Nucleus accumbens (tissue), 56 donors: Measurements from ENCODE around the gene GPR141.

Experiments used
- DNase-seq, 56 donors: peaks; one replicate each; lab custom pipeline; 2025; lab: John Stamatoyannopoulos, UW

GPR141 gene

DNA sequence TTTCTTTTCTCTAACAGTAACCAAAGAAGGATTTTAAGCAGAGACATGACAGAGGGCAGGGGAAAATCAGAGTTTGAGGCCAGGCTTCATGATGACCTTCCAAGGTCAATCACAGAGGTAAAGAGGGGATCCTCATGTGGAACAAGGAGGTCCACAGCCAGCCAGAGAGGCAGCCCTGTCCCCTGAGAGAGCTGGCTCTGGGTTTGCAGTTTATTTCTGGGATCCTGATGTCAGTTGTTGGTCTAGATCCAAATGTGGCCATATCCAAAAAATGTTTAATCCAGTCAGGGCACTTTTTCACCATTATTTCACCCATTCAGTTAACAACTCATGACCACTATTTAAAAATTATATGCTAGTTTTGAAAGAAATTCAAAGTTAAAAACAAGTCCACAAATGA lies 45.6 kb downstream of the GPR141 start:
- DNase-seq: no peak

DNA sequence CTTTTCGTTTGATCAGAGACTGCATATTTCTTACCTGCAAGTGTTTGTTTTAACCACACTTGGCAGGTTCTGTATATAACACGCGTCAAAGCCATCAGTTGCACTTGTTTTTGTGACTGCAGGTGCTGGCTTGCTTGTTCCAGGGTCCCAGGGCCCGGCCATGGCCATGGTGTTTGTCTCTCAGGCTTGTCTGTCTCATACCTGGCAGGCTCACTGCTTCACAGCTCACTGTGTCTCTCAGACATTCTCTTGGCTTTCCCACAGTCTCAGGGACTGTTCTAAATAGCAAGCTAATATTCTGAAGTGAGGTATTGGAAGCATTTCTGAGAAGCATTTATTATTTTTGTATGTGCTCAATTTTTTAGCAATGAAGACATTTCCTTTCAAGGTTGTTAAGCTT lies 46.9 kb downstream of the GPR141 start:
- no peak for DNase-seq

DNA sequence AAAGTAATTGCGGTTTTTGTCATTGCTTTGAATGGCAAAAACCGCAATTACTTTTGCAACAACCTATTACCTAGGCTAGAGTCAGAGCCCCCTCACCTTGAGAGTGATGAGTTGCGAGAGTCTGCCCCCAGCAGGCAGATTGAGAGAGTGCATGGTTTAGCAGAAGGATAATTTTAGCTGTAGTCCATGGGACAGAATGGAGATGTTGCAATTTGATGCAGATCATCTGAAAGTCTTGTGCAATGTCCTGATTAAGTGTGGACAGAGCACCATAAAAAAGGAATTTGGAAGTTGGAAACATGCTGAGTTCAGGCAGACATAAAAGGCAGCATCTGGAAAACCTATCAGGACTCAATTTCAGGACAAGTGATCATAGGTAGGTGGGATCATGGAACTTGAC lies 48.7 kb downstream of the GPR141 start:
- DNase-seq: peak in 4 of 56 donors; percentile 1 to 19 (median 8)

DNA sequence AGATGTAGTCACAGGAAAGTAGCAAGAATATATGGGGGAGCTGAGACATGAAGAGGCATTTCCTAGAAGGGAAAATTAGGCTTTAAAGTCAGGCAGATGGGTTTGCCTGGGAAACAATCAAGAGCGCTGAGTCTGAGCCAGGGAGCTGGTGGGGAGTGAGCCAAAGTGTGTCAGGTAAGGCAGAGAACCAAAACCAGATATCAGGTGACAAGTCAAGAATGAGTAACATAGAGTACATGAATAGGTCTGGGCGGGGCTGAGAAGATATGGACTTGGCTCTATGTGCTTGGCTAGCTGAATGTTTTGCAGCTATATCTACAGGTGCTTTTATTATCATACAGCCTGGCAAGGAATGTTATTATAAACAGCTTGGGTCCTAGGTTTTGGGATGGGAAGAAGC lies 49.3 kb downstream of the GPR141 start:
- no peak for DNase-seq

DNA sequence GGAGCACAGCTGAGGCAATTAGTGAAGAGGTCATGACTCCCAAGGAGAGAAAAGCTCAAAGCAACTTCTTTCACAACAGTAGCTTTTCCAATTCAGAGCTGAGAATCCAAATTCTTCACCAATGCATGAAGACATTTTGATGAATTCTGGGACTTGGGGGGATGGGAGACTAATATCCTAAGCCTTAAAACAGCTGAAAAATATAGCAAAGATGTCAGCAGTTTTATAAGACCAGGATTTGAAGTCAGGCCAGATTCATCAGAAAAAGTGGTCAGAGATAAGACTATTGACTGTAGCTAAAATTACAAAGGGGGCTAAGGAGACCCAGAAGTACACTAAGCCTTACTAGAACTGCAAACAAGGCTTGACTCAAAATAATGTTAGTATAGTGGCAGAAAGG lies 51.6 kb downstream of the GPR141 start:
- DNase-seq: no peak

DNA sequence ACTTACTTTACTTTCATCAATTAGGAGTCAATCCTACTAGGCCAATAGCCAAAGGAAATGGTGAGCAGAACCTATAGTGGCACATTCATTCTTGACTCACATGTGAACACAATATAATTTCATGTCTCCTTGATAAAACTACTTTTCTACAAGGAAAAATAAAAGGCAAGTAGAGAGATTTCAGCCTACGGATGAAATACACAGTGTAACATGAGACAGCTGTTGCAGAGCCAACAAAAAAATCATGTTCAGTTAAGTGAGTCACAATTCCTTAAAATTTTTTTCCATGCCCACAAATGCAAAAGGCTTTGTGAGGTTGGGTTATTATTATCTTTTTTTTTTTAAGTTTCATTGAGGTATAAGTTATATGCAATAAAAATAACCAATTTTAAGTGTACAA lies 54.8 kb downstream of the GPR141 start:
- DNase-seq: no peak

DNA sequence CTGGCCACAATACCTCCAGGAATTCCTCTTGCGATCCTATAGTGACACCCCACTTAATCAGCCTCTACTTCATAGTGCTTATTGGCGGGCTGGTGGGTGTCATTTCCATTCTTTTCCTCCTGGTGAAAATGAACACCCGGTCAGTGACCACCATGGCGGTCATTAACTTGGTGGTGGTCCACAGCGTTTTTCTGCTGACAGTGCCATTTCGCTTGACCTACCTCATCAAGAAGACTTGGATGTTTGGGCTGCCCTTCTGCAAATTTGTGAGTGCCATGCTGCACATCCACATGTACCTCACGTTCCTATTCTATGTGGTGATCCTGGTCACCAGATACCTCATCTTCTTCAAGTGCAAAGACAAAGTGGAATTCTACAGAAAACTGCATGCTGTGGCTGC lies 56.8 kb downstream of the GPR141 start:
- DNase-seq: no peak

DNA sequence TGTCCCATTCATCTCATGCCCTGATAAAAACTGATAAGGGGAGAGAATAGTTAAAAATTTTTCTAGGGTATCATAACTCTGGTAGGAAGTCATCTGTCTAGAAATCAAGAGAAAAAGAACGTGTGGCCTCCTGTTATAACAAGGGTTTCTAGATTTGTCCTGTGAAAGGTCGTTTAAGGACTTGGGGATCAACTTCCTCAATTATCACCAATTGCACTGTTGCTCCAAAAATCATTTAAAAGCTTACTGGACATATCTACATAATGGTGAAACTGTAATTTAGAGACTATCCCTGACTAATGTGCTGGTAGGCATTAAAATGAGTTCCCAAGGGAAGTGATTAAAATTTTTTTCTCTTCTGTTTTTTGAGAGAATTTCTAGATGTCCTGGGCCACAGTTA lies 58.2 kb downstream of the GPR141 start:
- no peak for DNase-seq

DNA sequence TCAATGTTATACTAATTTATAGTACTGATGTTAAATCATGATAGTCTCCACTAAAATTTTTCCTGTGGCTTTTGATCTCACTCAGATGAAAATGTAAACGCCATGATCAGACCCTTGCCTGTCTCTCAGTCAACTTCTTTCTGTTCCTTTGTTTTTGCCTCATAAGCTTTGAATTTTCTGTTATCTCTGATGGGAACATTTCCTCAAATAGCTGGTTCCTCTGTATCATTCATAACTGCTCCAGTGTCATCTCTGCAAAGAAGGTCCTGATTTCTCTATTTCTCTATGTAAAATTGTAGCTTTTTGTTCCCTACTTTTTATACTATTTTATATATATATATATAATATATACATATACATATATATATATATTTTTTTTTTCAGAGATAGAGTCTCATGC lies 67.5 kb downstream of the GPR141 start:
- DNase-seq: no peak

DNA sequence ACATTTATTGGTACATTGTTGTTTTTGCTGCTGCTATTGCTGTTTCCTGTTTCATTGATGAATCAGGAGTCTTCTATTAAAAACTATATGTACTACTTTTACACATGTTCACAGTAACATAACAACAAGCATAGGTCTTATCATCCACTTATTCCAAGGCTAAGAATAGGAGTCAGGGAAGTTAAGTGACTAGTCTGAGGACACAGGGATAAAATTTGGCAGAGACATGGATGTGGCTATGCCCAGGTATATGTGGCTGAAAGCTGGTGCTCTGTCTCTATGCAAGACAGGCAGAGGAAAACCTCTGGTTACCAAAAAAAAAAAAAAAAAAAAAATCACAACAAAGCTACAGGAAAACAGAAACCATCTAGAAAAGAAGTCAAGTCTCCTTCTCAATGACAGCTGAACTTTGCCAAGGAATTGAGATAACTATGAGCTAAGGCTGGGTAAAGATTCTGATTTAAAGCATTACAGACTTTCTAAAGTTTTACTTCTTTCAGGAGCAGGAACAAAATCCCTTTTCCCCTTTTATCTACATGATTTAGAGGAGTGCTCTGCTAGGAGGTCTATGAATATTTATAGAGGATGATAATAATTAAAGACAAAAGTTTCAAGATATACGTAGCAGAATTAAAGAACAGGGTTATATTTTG lies 70.0 kb downstream of the GPR141 start:
- no peak for DNase-seq

DNA sequence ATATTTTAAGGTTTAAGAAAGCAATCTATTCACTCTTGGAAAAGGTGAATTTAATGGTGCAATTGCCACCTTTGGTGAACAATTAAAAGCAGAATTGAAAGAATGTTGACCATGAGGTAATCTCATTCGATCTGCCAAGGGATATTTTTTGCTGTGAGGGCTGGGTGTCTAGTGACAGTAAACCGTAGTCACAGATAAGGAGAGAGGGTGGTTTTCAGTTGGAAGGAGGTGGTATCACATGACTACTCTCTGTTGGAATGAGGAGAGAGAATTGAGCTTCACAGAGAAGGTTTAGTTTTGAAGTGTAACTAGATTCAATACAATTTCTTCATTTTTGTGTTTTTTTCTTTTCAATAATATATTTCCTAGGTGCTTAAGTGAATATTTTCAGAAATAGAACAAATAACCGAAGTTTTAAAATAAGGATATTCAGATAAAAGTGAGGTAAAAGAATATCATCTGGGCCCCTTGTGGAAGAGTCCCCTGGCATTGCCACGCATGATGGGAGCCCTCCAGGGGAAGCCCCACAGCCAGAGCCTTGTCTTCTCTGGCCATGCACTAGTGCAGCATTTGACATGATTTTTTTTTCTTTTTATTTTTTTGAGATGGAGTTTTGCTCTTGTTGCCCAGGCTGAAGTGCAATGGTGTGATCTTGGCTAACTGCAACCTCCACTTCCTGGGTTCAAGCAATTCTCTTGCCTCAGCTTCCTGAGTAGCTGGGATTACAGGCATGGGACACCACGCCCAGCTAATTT lies 73.4 kb downstream of the GPR141 start:
- DNase-seq: no peak

DNA sequence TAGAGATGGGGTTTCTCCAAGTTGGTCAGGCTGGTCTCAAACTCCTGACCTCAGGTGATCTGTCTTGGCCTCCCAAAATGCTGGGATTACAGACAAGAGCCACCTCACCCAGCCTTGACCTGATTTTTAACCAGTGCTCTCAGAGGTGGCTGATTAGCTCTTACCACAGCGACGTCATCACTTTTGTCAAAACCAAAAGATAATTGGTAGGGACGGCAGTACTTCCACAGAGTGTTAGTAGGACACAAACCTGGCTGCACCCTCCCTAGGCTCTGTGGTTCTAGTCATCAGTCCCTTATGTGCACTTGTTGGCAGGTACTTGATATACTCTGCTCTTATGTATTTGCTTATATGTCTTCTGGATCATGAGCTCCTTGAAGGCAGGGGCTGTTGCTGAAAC lies 74.0 kb downstream of the GPR141 start:
- DNase-seq: no peak

DNA sequence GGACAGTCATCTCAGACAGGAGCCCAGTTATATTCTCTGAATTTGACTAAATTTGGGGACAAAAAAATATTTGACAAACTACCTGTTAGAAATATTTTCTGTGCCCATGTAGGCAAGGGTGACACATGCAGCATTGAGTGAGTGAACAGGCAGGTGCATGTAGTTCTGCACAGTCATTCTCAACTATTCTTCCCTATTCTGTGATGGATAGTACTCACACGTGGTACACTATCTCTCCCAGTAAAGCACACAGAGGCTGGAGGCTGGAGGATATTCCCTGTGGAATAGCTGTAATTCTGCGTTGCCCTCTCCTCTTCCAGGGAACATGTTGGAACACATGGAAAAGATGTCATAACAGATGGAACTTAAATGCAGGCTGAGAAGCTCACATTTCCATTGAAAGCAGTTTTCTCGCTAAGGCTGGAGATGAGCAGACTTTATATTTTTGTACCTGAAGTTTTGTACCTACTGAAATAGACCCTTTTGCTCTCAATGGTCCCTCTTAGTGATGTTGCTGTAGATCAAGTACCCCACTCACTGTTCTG lies 75.0 kb downstream of the GPR141 start:
- no peak for DNase-seq

DNA sequence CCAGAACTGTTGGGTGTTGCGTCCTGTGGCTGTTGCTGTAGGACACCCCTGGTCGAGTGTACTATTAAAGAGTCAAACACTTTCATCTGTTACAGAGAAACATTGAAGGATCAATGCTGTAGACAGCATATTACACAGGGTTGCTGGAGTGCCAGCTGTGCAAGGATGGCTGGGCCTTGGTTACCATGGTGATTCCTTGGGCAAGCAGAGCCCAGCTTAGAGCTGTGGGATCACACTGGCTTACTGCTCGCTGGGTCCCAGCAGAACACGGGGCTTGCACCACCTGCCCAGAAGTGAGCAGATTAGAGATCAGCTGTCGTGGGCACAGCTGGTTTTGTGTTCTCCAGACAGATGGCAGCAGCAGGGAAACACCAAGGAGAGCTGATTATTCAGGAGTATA lies 76.0 kb downstream of the GPR141 start:
- no peak for DNase-seq

DNA sequence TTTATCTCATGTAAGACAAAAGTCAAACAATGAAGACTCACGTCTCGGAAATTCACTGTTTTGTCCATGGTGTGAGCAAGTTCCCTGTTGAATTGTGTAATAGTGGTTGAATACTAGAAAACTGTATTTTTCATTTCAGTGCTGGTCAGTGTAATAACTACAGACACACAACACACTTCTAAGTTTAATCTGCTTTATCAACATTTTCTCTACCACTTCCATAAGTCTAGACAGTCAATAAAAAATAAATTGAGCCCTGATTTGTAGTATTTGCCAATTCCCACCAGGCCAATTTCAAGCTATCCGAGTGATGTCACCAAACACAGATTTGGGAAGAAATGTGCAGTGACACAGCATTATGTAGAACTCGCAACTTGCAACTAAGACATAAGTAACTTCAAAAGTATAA lies 81.9 kb downstream of the GPR141 start:
- no peak for DNase-seq

DNA sequence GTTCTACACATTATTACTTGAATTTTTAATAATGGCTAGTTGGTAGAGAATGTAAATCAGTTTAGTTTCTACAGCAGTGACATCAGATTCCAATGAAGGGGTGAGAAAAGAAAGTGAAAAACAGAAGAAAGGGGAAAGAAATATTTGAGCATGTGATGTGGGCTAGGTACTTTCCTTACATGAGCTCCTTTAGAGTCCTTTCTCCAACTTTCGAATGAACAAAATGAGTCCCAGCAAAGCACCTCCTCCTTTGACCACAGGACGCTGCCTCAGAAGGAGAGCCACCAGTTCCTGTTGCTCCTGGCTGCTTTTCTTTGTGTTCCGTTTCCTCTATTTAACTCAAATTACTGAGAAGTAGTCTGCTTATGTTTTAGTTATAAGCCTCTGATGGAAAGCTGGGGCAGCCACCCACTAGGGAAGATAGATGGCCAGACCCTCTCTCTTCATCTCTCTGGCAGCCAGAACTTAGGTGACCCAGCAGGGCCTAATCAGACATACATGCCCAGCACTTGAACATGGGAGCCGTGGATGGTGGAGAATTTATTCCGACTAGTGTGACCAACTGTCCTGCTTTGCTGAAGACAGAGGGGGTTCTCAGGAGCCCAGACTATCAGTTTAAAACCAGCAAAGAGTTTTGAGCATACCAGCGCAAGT lies 82.4 kb downstream of the GPR141 start:
- peak in 1 of 56 donors; percentile 10 for DNase-seq

DNA sequence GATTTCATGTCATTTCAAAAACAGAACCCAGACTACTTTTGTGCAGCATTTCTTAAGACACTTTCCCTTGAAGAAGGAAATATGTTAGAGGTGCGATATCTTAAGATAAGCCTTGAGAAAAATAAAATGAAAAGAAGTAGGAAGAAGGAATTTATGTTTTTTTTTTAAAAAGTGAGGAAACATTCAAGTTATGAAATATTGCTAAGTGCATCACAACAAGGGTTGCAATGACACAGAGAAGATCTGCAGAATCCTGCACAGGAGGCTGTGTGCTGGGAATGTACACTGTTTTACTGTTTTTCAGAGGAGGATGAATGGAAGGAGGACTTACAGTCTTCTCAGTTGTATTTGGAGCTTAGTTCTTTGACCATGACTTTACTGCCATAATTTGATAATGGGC lies 85.0 kb downstream of the GPR141 start:
- DNase-seq: no peak

DNA sequence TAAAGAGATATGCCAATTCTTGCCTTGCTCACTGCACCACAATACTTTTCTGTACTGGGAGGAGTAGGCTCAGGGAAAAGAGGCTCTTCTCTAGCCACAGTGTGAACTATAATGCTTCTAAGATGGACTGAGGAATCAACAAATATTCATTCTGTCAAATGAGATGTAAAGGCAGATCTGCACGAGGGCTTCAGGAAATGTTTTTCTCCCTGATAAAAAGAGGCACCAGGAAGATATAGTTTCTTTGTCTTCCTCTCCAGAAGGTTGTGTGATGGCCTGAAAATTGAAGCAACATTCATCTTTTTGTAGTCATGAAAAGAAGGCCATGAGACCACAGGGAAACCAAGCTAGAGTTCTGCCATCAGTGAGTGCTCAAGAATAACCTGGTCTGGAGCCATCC lies 85.7 kb downstream of the GPR141 start:
- DNase-seq: no peak

DNA sequence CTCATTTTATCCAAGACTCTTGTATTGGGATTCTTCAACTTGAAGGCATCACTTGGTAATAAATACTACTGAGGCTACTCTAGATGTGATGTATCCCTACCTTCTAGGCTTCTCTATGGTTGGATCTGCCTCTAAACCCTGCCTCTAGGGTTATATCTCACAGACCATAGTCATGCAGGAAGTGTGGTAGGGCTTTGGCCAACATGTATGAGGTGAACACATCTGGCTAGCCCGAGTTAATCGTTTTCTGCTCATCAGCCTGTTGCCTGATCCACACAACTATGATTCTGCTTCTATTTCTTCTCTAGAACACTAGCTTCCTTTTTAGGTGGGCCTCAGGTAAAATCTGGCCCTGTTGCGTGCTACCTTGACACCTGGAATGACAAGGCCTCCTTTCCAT lies 86.2 kb downstream of the GPR141 start:
- DNase-seq: no peak

DNA sequence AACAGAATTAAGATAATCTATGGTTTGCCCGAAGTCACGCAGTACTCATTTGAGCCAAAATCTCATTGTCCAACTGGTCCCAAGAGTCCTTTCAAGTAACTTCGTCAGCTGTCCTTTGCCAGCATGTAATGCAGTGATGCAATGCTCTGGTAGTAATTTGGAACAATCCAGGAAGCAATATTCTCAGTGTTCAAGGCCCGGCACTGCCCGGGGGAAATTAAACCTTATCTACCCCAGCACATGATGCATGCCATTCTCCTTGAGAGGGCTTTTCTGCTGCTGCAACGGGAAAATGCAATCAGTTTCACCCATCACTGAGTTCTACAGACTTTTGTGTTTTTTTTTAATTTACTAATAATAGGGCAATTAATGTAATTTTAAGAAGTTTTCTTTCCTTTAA lies 87.3 kb downstream of the GPR141 start:
- no peak for DNase-seq

DNA sequence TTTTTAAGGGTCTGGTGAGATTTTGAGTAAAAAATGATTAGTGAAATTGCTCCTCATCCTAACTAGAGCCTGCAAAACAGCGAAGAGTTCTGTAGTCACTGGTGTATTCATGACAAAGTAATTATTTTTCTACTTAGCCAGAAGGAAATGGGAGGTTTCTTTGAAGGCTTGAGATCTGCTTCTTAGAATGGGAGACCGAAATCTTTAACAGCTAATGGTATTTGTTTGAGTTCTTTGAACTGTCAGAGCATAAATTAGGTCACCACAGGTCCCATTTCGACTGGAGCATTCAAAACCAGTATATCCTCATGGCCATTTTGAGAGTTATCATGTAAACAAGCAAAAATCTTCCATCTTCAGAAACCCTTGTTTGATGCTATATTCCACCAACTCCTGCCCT lies 87.8 kb downstream of the GPR141 start:
- no peak for DNase-seq

DNA sequence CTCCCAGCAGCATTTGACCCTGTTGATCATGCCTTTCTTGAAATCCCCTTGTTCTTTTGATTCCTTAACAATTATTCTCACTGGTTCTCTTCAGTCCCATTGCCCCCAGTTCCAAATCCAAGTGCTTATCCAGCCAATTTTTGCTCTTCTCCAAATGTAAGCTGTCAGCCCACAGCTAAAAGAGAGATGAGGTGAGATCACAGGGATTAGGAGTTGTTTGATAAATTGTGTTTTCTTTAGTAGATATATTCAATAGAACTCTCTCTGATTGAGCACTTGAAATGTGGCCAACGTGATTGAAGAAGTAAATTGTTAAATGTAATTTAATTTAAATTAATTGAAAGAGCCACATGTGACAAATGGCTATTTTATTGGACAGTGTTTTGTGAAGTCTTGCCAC lies 88.2 kb downstream of the GPR141 start:
- no peak for DNase-seq
